ENCODE measurements around the gene CFAP97D2.

CFAP97D2 gene

DNA sequence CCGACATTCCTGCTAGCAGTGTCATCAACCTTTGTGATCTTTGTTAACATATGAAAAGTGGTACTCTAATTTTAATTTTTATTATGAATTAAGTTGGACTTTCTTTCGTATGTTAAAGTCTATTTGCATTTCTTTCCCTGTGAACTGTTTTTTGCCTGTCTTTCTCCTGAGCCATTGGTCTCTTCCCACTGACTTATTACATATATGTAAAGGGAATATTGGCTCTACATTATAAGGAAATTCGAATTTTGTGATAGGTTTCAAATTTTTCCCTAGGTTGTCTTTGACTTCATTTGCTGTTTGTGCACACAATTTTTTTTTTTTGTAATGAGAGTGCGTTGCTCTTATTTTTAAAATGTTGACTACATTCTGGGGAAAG lies 55.2 kb downstream of the CFAP97D2 start:
- Histone ChIP-seq H3K36me3 (ENCODE audit: insufficient read depth, insufficient read length, low read length) (peaks cover 28% of the 10 kb centered on the region), H3K9me3 (ENCODE audit: insufficient read depth, low read length) (peaks cover 9% of the 10 kb centered on the region), H3K9ac (ENCODE audit: insufficient read length, low read depth) (no peak overlapping the region), H3K27me3 (ENCODE audit: insufficient read depth, insufficient read length) (no peaks in the 10 kb centered on the region), H3K4me1 (ENCODE audit: insufficient read depth, insufficient read length) (no peaks in the 10 kb centered on the region), H3K4me3 (ENCODE audit: insufficient read length, low read depth) (no peak overlapping the region)
- no peak for DNase-seq (ENCODE audit: low read depth, low spot score)
- TF ChIP-seq SUZ12 (IDR thresholded peaks at IDR 0.05; ENCODE audit: extremely low read depth, insufficient read depth, insufficient read length) (no peak), ZNF274 (IDR thresholded peaks at IDR 0.05; ENCODE audit: low read depth, low read length) (no peak), YY1 (IDR thresholded peaks at IDR 0.05; ENCODE audit: insufficient read depth, insufficient read length) (no peak)

DNA sequence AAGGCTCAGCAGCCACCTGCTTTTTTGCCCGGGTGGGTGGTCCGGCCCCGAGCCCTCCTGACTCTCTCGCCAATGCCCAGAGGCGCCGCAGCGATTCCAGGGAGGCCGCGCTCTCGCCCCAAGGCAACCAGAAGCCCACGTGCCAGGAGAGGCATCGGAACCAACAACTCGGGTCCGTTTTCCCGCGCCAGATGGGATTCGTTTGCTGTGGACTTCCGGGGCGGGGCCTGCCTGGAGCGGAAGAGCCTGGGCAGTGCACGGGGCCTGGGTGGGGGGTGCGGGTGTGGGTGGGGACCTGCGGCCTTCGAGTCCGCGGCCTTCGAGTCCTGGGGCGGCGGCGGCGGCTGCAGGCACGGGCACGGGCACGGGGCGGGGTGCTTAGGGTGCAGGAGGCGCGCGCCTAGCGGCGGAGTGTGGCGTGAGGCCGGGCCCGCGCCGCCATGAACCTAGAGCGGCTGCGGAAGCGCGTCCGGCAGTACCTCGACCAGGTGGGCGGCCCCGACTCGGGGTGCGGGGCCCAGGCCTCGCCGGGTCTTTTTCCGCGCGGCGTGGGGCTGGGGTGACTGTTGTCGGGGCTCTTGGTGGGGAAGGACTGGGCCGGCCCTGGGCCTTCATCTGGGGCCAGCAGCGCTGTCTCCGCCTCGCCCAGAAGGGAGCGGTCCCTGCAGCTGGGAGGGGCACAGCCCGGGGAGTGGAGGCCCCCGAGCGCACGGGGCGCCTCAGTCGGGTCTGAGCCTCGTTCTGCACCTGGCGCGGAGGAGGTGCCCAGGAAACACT lies 55.8 kb downstream of the CFAP97D2 start, which contains the start of gene CDC16:
TSS of gene CDC16 (plus strand) at position 253 of the 777 bp plus-strand sequence. CDS start at position 441, 188 bp downstream.
- Histone ChIP-seq H3K27me3 (ENCODE audit: insufficient read depth, insufficient read length) (no peaks in the 10 kb centered on the region), H3K9me3 (ENCODE audit: insufficient read depth, low read length) (peaks cover 9% of the 10 kb centered on the region), H3K4me3 (ENCODE audit: insufficient read length, low read depth) (peak within 1 kb of the TSS; percentile 92), H3K9ac (ENCODE audit: insufficient read length, low read depth) (peak within 1 kb of the TSS; percentile 89), H3K36me3 (ENCODE audit: insufficient read depth, insufficient read length, low read length) (peaks cover 34% of the 10 kb centered on the region), H3K4me1 (ENCODE audit: insufficient read depth, insufficient read length) (no peaks in the 10 kb centered on the region)
- DNase-seq (ENCODE audit: low read depth, low spot score) = peak; percentile 84
- TF ChIP-seq YY1 (IDR thresholded peaks at IDR 0.05; ENCODE audit: insufficient read depth, insufficient read length) (no peak), SUZ12 (IDR thresholded peaks at IDR 0.05; ENCODE audit: extremely low read depth, insufficient read depth, insufficient read length) (no peak), ZNF274 (IDR thresholded peaks at IDR 0.05; ENCODE audit: low read depth, low read length) (no peak)

DNA sequence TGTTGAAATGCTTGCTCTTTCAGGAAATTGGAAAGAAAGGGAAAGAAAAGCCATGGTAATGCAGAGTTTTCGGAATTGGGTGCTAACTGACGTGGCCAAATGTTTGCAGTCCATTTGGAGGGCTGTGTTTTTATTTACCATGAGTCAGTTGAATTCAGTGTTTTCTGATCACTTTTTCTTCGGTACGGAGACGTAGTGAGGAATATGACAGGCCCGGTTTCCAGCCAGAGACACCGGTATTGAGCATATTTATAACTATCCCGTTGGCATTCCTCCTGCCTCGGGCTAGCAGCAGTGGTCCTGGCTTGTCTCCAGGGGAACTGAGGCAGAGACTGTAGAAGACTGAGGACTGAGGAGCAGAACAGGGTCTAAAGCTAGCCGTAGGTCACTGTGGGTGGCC lies 56.6 kb downstream of the CFAP97D2 start:
- TF ChIP-seq SUZ12 (IDR thresholded peaks at IDR 0.05; ENCODE audit: extremely low read depth, insufficient read depth, insufficient read length) = no peak
- no peak for TF ChIP-seq YY1 (IDR thresholded peaks at IDR 0.05; ENCODE audit: insufficient read depth, insufficient read length)
- TF ChIP-seq ZNF274 (IDR thresholded peaks at IDR 0.05; ENCODE audit: low read depth, low read length) = no peak
- no peak for DNase-seq (ENCODE audit: low read depth, low spot score)

DNA sequence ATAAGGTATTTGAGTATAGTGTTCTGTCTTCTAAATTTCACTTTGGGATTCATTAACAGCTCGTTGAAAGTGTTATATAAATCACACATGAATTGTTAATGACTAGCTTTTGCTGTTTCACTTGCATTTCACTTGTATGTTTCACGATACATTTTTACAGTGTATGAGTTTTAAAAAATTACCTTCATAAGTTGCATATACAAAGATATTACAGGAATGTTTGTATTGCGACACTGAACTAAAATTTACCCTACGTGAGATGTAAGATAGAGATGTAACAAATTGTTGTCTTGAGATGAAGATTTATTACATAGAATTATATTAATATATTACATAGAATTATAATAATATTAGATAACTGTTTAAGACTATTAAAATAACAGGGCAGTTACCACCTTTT lies 57.2 kb downstream of the CFAP97D2 start:
- H3K9ac ChIP-seq (ENCODE audit: insufficient read length, low read depth) = no peak overlapping the region
- H3K27me3 ChIP-seq (ENCODE audit: insufficient read depth, insufficient read length) = no peaks in the 10 kb centered on the region
- no peak for DNase-seq (ENCODE audit: low read depth, low spot score)
- TF ChIP-seq ZNF274 (IDR thresholded peaks at IDR 0.05; ENCODE audit: low read depth, low read length) (no peak), YY1 (IDR thresholded peaks at IDR 0.05; ENCODE audit: insufficient read depth, insufficient read length) (no peak), SUZ12 (IDR thresholded peaks at IDR 0.05; ENCODE audit: extremely low read depth, insufficient read depth, insufficient read length) (no peak)
- H3K36me3 ChIP-seq (ENCODE audit: insufficient read depth, insufficient read length, low read length) = peaks cover 47% of the 10 kb centered on the region
- H3K9me3 ChIP-seq (ENCODE audit: insufficient read depth, low read length) = peaks cover 9% of the 10 kb centered on the region
- H3K4me3 ChIP-seq (ENCODE audit: insufficient read length, low read depth) = peak overlapping the region; percentile 92
- H3K4me1 ChIP-seq (ENCODE audit: insufficient read depth, insufficient read length) = no peaks in the 10 kb centered on the region

More for the DNA sequence above, 56.6 kb downstream of the CFAP97D2 start:
- Histone ChIP-seq H3K9me3 (ENCODE audit: insufficient read depth, low read length) (peaks cover 9% of the 10 kb centered on the region), H3K4me1 (ENCODE audit: insufficient read depth, insufficient read length) (no peaks in the 10 kb centered on the region), H3K27me3 (ENCODE audit: insufficient read depth, insufficient read length) (no peaks in the 10 kb centered on the region), H3K4me3 (ENCODE audit: insufficient read length, low read depth) (peak overlapping the region; percentile 92), H3K9ac (ENCODE audit: insufficient read length, low read depth) (peak overlapping the region; percentile 89), H3K36me3 (ENCODE audit: insufficient read depth, insufficient read length, low read length) (peaks cover 42% of the 10 kb centered on the region)

DNA sequence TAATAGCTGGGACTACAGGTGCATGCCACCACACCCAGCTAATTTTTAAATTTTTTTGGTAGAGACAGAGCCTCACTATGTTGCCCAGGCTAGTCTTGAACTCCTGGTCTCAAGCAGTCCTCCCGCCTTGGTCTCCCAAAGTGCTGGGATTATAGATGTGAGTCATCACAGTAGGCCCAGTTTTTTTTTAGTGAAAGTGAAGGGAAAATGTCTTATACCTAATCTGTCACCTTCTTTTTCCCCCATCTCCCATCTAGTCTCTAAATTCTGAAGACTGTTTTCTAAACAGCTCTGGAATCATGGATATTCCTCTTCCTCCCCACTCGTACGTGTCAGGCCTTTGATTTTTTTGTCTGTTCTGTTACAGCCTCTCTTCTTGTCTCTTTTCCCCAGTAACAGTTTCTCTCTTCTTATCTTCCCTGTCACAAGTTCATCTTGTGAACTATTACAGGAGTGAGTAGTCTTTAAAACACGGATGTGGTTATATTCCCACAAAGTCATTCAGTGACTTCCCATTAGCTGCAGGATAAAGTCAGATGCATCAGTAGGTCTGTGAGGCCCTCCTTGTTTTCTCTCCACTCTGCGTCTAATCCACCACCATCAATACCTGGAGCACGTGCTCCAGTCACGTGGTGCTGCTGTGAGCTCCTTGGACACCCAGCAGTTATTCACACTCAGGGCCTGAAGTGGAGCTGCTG lies 58.5 kb downstream of the CFAP97D2 start:
- Histone ChIP-seq H3K36me3 (ENCODE audit: insufficient read depth, insufficient read length, low read length) (peaks cover 60% of the 10 kb centered on the region), H3K4me3 (ENCODE audit: insufficient read length, low read depth) (no peak overlapping the region), H3K9me3 (ENCODE audit: insufficient read depth, low read length) (peaks cover 9% of the 10 kb centered on the region), H3K27me3 (ENCODE audit: insufficient read depth, insufficient read length) (no peaks in the 10 kb centered on the region), H3K4me1 (ENCODE audit: insufficient read depth, insufficient read length) (no peaks in the 10 kb centered on the region), H3K9ac (ENCODE audit: insufficient read length, low read depth) (no peak overlapping the region)
- DNase-seq (ENCODE audit: low read depth, low spot score) = no peak
- no peak for TF ChIP-seq YY1 (IDR thresholded peaks at IDR 0.05; ENCODE audit: insufficient read depth, insufficient read length)
- TF ChIP-seq SUZ12 (IDR thresholded peaks at IDR 0.05; ENCODE audit: extremely low read depth, insufficient read depth, insufficient read length) = no peak
- no peak for TF ChIP-seq ZNF274 (IDR thresholded peaks at IDR 0.05; ENCODE audit: low read depth, low read length)

DNA sequence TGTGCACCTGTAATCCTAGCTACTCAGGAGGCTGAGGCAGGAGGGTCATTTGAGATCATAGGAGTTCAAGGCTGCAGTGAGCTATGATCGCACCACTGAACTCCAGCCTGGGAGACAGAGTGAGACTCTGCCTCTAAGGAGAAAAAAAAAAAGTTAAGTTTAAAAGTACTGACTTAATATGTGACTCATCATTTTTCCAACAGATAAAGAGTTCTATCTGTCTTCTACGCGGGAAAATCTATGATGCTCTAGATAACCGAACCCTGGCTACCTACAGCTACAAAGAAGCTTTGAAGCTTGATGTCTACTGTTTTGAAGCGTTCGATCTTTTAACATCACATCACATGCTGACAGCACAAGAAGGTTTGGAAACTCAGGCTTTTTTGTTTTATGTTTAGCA lies 62.9 kb downstream of the CFAP97D2 start:
- Histone ChIP-seq H3K9ac (ENCODE audit: insufficient read length, low read depth) (no peak overlapping the region), H3K36me3 (ENCODE audit: insufficient read depth, insufficient read length, low read length) (peaks cover 97% of the 10 kb centered on the region), H3K27me3 (ENCODE audit: insufficient read depth, insufficient read length) (no peaks in the 10 kb centered on the region), H3K4me1 (ENCODE audit: insufficient read depth, insufficient read length) (no peaks in the 10 kb centered on the region), H3K4me3 (ENCODE audit: insufficient read length, low read depth) (no peak overlapping the region), H3K9me3 (ENCODE audit: insufficient read depth, low read length) (no peaks in the 10 kb centered on the region)
- TF ChIP-seq ZNF274 (IDR thresholded peaks at IDR 0.05; ENCODE audit: low read depth, low read length) (no peak), SUZ12 (IDR thresholded peaks at IDR 0.05; ENCODE audit: extremely low read depth, insufficient read depth, insufficient read length) (no peak), YY1 (IDR thresholded peaks at IDR 0.05; ENCODE audit: insufficient read depth, insufficient read length) (no peak)
- no peak for DNase-seq (ENCODE audit: low read depth, low spot score)

DNA sequence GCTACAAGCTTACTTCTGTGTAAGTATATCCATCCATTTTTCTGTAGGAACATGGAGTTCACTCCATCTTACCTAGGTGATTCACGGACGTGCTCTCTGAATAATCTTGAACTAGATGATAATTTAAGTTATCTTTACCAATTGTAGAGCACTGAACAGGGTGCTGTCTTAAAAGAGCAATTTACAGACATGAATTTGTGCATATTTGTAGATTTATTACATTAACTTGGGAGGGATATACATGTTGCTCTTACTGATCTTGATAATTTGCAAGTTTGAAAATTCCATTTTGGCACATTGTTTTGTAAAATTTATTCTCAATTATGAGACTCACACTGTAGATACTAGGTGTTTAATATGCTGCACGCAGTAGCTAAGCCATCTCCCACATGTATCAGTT lies 64.9 kb downstream of the CFAP97D2 start:
- no peak overlapping the region for H3K4me3 ChIP-seq (ENCODE audit: insufficient read length, low read depth)
- DNase-seq (ENCODE audit: low read depth, low spot score) = no peak
- H3K4me1 ChIP-seq (ENCODE audit: insufficient read depth, insufficient read length) = no peaks in the 10 kb centered on the region
- no peak for TF ChIP-seq ZNF274 (IDR thresholded peaks at IDR 0.05; ENCODE audit: low read depth, low read length)
- no peak for TF ChIP-seq YY1 (IDR thresholded peaks at IDR 0.05; ENCODE audit: insufficient read depth, insufficient read length)
- H3K36me3 ChIP-seq (ENCODE audit: insufficient read depth, insufficient read length, low read length) = peaks cover 98% of the 10 kb centered on the region
- H3K9ac ChIP-seq (ENCODE audit: insufficient read length, low read depth) = no peak overlapping the region
- H3K27me3 ChIP-seq (ENCODE audit: insufficient read depth, insufficient read length) = no peaks in the 10 kb centered on the region
- H3K9me3 ChIP-seq (ENCODE audit: insufficient read depth, low read length) = no peaks in the 10 kb centered on the region
